Tibial nerve (tissue), 4 donors: Measurements from ENCODE around the gene GPRC6A.

Experiments used
- EP300 ChIP-seq, 2 donors: sonication (generic); formaldehyde crosslinking; IDR thresholded peaks; one replicate each; pipeline ENCODE4 v1.6.1; 2017; ENCODE audit warnings: antibody characterized with exemption in 2 of 2, mild to moderate bottlenecking in 1 of 2
- TF ChIP-seq, protein P1 (sequence below), 5 experiments: fragments of 200-600 bp in 3 of 5; fragments of 450-650 bp in 2 of 5; sonication (generic) in 3 of 5; IDR thresholded peaks; one replicate each; pipeline ENCODE4 v1.5.1; 2016 to 2019; ENCODE audit warnings: antibody characterized with exemption in 5 of 5, mild to moderate bottlenecking in 3 of 5, moderate library complexity in 2 of 5

DNA sequence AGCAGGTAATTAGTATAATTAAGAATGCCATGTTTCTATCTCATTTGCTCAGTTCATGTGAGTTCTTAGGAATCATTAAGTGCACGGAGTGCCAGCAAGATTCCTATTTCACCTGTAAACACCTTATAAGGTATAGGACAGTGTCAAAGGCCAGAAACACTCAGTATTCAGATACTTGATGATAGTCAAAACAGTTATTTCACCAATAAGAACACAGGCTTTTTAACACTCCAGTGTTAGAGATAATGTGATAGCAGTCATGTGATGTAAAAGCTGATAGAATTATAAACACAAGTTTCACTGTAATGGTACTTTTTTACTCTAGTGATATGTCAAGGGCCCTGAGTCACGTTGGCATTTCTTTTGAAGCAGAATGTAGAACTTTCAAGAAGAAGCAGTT, at the start of gene GPRC6A:
- TF ChIP-seq, protein P1, sequence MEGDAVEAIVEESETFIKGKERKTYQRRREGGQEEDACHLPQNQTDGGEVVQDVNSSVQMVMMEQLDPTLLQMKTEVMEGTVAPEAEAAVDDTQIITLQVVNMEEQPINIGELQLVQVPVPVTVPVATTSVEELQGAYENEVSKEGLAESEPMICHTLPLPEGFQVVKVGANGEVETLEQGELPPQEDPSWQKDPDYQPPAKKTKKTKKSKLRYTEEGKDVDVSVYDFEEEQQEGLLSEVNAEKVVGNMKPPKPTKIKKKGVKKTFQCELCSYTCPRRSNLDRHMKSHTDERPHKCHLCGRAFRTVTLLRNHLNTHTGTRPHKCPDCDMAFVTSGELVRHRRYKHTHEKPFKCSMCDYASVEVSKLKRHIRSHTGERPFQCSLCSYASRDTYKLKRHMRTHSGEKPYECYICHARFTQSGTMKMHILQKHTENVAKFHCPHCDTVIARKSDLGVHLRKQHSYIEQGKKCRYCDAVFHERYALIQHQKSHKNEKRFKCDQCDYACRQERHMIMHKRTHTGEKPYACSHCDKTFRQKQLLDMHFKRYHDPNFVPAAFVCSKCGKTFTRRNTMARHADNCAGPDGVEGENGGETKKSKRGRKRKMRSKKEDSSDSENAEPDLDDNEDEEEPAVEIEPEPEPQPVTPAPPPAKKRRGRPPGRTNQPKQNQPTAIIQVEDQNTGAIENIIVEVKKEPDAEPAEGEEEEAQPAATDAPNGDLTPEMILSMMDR (IDR thresholded peaks at IDR 0.05) = no peak
- no peak for TF ChIP-seq EP300 (IDR thresholded peaks at IDR 0.05)
